Inferior parietal cortex (tissue), 1 donor: ENCODE data around the gene PEX11A.

ENCODE experiments used
- DNase-seq: peaks from one replicate; pipeline ENCODE4 v3.0.0-alpha.2; 2016; ENCODE audit errors: extremely low spot score

The PEX11A gene

DNA sequence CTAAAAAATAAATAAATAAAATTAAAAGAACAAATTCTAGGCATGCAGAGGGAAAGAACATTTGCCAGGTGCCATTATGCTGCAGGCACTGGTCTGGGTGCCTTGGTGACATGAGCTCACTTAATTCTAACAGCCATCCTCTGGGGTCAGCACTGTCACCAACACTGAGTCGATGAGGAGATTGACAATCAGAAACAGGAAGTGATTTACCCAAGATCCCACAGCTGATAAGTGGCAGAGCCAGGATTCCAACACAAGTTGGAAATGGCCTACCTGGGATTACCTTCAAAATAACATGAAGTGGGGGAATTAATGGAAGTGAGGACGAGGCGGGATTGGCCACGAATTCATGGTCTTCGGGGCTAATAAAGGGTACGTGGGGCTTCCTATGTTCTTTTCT, 14.9 kb downstream of the PEX11A start:
- DNase-seq = no peak

DNA sequence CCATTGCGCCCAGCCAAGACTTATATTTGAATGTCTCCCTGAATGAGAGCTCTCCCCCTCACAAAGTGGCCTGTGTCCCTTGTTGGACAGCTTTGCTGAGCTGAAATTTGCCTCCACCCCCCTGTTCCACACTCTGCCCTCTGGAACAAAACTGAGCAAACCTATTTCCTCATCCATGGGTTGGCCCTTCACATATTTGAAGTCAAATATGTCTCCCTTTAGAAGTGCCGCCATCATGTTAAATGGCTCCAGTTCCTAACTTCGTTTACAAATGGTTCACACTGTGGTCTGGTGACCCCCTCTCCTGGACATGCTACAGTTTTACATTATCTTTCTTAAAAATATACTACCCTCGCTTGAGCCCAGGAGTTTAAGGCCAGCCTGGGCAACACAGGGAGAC, 16.0 kb downstream of the PEX11A start:
- DNase-seq = no peak

DNA sequence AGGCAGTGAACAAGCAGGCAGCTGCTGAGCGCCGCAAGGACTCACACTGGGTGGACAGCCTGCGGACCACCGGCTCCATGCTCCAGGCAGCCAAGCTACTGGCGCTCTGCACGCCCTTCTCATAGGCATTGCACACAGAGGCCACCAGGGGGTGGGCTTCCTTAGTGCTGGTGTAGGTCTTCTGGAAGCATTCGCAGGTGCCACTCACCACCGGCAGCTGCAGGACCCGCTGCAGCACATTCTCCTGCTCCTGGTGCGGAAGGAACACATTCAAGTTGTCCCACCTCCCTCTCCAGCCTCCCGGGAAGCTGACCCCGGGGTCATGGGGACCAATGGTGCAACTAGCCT, 17.4 kb downstream of the PEX11A start:
- DNase-seq = no peak

DNA sequence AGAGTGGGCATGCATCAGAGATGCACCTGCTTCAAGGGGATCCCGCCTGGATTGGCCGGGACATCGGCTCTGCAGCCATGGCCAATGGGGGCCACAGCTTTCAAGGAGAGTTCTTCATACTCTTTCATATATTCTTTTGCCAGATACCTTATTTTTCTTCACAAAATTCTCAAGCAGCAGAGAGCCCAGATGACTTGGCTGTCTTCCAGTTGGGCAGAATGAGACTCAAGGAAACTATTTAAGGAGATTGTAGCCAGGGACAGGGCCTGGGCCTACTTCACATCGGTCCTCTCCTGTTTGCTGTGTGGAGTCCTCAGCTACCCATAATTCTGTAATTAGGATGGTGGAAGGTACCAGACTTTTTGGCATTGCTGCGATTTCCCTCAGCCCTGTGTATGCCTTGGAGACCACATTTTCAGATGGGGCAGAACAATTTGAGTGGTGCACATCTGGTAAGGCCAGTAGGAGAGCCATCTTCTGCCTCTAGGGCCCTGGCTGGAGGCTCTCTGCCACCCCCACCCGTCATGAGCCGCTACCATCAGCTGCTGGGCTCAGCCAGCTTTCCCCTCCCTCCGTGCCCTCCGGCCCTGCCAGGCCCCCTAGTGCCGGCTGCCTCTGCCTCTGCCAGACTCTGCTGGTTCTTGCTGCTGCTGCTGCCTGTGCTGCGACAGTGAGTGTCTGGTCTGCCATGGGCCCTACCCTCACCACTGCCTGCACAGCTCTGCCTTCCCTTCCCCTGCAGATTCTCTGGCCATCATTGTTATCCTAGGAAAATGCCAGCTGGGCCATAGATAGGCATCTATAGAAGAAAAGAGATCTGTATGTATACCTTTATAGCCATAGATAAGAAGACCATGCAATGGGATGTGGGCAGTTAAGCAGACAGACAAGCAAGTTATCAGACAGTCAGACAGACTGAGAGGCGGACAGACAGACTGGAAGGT, 18.1 kb downstream of the PEX11A start:
- no peak for DNase-seq

DNA sequence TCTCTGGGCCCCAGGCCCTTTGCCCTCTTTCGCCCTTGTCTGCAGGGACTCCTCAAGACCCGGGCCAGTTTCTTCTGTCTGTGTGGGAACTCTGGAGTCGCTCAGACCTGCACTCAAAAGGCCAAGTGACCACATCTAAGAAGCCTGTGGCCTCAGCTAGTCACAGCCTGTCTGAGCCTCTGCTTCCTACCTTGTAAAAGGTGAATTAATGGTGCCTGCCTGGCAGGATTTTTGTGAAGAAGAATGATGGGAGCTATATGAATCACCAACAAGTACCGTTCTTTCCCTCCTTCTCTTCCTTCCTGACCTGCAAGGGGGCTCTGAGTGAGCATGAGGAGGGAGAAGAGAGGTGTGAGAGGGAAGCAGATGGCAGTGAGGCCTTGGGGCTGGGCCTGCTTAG, 18.9 kb downstream of the PEX11A start:
- no peak for DNase-seq

DNA sequence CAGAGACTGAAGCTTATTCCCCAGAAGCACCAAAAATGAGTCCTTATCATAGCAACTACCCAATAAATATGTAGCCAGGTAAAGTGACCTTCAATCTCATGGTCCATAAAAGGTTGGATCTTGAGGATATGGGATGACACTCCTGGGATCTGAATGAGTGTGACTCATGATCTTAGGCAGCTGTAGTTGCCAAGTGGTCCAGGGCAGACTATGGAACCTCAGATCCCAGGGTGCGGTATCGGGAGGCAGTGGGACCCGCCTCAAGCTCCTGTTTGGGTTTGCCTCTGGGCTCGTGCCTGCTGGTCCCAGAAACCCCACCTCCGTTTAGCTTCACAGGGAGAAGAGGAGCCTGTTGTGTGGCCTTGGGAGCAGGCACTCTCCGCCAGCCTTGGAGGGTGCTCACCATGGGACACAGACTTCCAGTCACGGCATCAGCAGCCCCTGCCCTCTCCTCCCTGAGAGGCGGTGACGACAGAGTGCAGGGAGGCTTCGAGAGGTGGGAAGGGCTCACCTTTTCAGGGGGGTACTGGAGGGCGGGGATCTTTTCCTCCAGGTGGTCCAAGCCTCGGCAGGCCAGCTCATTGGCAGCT, 19.5 kb downstream of the PEX11A start:
- DNase-seq = no peak

DNA sequence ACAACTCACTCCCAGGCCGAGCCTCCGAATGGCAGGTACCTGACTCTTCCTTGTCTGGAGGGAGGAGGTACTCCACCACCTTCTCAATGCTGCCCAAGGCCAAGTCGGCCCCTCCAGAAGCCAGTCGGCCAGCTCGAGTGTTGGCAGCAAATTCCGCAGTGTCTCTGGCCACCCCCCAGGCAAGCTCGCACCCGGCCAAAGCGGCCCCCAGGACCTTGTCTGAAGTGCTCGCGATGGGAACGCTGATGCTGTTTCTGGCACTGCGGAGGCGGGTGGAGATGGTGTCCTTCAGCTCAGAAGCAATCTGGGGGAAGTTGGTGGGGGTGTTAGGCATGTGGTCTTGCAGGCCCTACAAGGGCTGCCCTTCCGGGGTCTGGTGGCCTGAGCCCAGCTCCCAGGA, 20.6 kb downstream of the PEX11A start:
- DNase-seq = no peak

DNA sequence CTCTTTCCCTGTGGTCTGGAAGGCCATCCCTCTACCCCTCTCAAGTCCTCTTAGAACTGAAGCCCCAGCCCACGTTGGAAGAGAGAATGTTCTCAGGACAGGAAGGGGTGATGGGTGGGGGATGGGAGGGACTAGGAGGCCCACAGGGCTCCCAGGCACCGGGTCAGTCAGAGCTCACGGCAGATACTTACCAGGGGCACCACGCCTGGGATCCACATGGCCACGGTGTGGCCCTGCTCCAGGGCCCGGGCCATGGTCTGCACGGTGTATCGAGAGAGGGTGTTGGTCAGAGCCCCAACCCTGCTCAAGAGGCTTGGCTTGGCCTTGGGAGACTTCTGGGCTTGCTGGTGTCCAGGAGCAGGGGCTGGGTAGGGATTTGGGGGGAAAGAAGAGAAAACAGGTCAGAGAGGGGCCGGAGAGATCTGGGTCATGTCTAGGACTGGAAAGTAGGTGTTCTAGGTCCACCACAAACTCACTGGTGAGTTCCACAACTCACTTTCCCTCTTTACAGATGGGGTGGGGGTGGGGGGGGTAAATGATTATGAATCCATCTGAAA, 21.2 kb downstream of the PEX11A start:
- no peak for DNase-seq

DNA sequence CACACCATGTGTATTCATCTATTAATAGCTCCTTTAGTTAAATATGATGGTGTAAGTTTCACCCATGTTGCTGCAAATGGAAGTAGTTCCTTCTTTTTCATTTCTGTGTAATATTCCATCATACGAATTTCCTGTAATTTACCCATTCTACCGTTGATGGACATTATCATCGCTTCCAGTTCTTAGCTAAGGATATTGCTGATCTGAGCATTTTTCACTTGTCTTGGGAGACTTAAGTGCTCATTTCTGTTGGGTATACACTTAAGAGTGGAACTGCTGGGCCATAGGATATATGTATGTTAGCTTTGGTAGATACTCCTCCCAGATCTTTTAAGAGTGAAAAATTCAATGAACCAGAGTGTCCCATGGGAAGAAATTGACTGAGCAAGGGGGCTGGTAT, 22.4 kb downstream of the PEX11A start:
- DNase-seq = no peak

DNA sequence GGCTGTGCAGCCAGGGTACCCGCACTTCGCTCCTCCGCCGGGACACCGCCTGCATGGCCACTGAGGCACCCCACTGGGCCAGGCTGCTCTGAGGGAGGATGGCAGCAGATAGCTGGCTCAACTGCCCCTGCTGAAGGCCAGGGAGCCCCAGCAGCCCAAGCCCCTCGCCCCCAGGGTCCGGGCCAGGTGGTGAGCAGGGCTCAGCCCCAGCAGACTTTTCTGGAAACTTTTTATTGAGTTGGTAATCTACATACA, 22.9 kb downstream of the PEX11A start:
- DNase-seq = no peak

DNA sequence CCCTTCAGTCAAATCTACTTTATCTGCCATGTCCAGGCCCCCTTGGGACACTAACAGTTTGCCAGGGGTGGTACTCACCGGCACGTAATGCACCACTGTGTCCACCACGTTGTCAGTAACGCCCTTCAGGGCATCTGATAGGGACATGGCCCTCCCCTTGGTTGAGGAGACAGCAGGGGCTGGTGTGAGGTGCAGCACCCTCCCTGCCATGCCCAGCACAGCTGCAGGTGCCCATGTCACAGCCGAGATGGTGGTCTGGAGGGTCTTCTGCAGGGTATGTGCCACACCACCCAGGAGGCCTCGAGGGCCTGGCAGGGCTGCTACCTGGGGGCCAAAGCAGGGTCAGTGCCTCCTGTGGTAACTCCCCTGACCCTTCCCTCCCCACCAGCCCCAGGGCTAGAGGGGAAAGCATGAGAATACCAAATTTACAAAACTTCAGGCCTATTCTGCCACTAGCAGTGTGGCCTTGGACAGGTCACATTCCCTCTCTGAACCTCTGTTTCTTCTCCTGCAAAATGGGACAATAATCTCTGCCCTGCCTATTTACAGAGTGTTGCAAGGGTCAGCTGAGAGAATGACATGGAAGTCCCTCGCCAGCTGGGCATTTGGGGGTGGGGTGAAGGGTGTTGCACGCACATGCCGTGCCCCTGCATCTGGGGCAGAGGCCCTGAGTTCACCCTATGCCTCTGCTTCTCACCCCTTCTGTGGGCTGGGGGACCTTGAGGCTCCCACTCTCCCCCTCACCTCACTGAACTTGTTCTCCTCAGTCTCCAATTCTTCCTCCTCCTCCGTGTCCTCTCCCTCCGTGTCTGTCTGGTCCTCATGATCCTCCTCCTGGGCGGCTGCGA, 23.5 kb downstream of the PEX11A start:
- DNase-seq = no peak

DNA sequence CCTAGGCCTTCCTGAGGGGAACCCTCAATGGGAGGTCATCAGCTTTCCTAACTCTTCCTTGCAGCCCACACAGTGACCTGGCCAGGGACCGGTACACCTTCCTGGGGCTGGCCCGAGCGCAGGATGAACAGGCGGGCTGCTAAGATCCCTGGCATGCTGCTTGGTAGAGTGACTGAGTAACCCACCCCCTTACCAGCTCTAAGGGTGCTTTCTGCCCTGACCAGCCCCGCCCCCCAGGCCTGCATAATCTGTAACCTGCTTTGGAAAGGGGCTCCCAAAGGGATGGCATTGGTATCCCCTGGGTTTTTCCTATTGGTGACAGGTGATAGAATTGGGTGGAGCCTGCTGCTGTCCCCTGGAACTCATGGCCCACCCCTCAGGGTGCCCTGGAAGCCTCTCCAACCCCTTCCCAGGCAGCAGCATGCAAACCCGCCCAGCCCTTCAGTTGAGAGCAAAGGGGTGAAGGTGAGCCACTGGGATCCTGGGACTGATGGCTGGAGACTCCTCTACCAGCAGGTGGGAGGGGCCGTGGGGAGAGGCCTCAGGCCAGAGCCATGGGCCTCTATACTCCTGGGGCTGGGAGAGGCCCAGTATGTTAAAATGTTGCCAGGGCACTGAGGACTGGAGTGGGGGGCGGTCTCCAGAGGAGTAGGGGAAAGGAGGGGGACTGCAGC, 24.2 kb downstream of the PEX11A start:
- no peak for DNase-seq

DNA sequence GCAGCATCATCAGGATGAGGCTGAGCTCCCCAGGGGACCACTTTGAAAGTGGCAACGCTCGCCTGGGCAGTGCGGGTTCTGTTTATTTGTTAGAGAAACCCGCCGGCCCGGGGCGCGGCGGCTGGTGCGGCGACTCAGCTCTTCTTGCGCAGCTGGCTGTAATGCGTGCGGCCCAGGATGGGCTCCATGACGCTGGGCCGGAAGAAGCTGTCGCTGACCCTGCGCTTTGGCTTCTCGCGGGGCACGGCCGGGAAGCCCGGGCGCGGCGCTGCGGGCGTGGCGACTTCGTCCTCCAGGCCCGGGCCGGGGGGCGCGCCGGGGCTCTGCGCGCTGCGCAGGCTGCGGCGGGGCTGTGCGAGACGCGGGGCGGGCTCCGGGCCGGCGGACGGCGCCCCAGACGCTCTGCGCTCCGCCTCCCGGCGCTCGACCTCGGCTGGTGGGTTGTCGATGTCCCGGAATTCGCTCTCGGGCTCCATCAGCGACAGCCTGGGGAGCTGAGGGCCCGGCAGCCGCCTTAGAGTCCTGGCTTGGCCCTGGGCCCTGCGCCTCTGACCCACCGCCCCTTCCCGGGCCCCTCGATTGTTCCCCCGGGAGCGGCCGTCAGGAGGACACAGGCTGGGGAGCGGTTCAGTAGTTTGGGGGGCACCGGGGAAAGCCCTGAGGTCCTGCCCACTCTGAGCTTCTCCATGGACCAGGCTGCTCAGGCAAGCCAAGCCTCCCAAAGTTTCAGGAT, 24.9 kb downstream of the PEX11A start:
- DNase-seq = no peak

DNA sequence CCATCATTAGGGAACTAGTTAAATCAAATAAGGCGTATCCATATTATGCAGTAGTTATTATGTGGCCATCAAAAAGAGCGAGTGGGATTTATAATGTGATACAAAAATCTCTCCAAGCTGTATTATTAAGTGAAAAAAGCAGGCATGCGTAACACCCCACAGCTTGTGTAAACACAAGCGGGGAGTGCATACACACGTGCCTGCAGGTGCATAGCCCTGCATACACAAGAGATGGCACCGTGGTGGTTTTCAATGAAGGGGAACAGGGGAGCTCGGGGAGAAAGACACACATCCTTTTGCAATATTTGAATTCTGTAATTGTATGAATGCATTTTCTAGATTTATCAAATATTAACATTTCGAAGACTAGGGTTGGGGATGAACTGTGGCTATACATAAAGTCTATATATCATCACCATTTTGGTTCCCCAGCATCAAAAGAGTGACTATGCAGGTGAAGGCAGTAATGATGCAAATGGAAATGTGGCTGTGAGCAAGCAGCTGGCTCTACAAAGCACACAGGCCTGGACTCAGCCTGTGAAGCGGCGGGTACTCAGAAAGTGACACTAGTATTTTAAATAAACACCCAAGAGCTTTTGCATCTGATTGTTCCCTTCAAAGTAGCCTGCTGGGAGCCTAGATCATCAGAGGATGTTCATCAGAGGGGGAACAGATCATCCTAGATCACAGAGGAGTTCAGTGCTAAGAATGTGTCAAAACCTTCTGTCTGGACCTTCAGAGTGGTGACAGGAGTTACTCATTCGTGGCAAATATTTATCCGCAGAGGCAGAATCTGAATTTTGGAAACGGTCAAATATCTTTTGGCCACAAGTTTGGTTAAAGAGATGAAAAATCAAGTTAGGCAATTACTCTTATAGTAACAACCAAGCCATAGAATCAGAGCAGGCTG, 25.9 kb downstream of the PEX11A start:
- DNase-seq = no peak

DNA sequence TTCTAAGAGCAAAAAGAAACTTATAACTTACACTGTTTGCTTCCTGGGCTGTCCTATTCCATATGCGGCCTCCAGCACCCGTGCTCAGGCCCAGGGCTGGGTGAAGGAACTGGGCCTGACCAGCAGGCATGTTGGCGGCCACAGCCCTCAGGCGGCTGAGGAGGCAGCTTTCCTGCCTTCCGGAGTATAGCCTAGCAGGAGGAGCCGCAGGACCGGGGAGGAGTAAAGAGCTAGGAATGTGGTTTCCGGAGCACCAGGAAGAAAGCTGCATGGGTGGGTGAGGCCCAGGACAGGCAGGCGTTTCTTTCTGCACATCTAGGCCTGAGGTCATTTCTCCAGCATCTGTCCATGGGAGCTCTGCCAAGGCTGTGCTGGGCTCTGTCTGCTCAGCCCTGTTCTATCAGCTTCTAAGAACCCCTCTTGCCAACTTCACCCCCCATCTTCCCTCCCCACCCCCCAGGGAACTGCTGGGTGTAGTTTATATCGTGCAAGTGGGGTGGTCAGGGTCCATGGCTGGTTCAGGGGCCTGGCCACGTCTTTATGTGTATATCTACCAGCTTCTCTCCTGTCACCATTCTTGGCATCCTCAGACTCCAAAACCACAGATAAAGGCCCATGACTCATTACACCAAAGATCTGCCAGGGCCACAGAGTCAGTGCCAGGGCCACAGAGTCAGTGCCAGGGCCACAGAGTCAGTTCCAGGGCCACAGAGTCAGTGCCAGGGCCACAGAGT, 27.5 kb downstream of the PEX11A start:
- DNase-seq = no peak

DNA sequence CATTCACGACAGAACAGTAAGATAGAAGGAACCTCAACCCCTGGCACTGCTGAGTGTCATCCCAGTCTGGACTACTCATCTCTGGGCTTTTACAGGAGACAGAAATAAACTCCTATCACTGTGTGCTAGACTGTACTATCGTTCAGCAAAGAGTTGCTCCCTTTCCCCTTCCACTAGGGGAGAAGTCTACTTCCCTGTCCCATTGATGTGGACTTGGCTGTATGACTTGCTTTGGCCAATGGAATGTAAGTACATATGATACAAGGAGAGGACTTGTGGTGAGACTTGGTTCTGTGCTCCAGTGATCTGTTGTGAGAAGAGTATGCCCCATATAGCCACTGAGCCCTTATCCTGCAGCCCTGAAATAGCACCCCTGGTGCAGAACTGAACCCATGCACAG, 30.0 kb downstream of the PEX11A start:
- no peak for DNase-seq

DNA sequence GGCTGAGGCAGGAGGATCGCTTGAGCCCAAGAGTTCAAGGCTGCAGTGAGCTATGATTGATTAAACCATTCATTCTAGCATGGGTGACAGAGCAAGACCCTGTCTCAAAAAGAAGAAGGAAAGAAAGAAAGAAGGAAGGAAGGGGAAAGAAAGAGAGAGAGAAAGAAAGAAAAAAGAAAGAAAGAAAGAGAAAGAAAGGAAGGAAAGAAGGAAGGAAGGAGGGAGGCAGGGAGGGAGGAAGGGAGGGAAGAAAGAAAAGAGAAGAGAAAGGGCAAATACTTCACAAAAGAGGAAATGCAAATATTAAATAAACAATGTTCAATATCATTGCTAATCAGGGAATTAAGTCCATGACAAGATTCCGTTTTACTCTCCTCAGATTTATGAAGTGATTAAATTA, 31.3 kb downstream of the PEX11A start:
- DNase-seq = no peak

DNA sequence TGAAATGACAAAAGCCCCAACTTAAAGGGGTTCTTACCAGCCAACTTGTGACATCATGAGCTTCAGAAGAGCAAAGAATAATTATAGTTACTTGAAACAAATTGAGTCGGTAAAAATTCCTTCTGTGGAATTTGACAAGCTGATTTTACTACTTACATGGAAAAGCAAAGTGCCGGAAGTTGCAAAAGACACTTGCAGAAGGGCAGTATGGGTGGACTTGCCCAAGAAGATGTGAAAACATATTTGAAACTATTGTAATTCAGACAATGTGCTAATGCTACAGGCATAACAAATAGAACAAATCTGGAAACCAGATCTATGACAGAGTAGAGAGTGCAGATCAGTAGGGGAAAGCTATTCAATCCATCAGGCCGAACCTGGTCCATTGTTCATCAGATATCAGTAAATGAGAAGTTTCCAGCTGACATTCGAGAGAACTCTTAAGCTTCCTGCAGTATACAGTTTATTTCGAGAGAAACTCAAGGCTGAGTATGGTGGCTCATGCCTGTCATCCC, 32.8 kb downstream of the PEX11A start:
- DNase-seq = no peak

DNA sequence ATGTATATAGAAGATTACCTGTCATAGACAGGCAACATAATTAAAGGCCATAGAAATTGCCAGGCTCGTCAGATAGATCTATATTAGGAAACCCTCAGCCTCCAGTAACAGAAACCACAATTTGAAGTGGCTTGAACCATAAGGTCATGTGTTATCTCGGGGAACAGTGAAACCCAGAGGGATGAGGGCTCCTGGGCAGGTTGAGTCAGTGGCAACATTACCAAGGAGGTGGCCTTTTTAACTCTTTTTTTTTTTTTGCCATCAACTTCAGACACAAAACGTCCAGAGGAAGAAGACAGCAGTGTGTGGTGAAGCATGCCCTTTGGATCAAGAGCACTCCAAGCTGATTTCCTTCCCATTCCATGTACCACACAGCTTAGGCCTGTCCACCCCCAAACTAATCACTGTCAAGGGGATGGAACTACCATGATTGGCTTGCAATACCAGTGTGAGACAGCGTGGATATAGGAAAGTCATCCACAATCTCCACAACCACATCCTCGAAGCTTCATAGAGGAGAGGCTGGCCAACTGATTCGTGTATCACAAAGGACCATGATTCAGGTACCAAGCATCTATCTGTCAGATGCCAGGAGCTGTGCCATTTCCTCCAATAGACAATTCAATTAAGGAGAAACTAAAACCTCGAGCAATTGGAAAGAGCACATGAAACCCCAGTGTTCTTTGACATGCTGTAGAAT, 34.3 kb downstream of the PEX11A start:
- no peak for DNase-seq
